ENCODE measurements around the gene ZNF124.

ZNF124 gene

DNA sequence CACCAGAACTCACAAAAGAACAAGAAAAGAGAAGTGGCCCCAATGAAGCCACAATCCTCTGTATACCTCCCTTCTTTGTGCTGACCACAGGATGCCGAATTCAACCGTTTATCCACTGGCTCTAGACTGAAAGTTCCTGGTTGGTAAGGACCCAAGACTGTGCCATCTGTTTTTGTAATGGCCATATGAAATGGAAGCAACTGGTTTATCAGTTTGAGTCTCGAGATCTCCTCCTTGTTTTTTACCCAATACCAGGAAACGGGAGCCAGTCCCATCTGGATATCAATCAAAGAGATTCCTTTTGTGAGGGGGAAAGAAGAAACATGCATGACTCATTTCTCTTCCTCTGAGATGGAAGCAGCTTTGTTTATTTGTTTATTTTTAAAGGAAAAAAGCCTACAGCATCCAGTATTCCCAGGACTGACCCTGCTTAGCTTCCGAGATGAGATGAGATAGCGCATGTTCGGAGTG lies 32.4 kb upstream of the ZNF124 start:
- Histone ChIP-seq H3K27me3 (ENCODE audit: insufficient read depth, low read length) (no peaks in the 10 kb centered on the region), H3K4me1 (ENCODE audit: insufficient read depth, low read length) (peaks cover 5% of the 10 kb centered on the region; the same call in 1 of the 2 replicates), H3K9me3 (ENCODE audit: insufficient read depth, low read depth, low read length) (no peaks in the 10 kb centered on the region), H3K27ac (ENCODE audit: low read depth, low read length) (no peak overlapping the region), H3K36me3 (ENCODE audit: insufficient read depth, low read length) (peaks cover 12% of the 10 kb centered on the region), H3K9ac (ENCODE audit: low read depth, low read length) (no peak overlapping the region), H3K4me3 (ENCODE audit: low read length) (no peak overlapping the region)
- WGBS = 89% methylated on average over 5 of the region's 7 CpGs

GRCh38 chr1:247198781-247199180 lies 27.0 kb upstream of the ZNF124 start:
- peaks cover 54% of the 10 kb centered on the region for H3K36me3 ChIP-seq (ENCODE audit: insufficient read depth, low read length)
- no peak overlapping the region for H3K4me3 ChIP-seq (ENCODE audit: low read length)
- H3K9ac ChIP-seq (ENCODE audit: low read depth, low read length) = no peak overlapping the region
- WGBS = 82% methylated on average over 3 of the region's 3 CpGs
- H3K27me3 ChIP-seq (ENCODE audit: insufficient read depth, low read length) = no peaks in the 10 kb centered on the region
- peaks cover 12% of the 10 kb centered on the region; the same call in 1 of the 2 replicates for H3K9me3 ChIP-seq (ENCODE audit: insufficient read depth, low read depth, low read length)
- H3K4me1 ChIP-seq (ENCODE audit: insufficient read depth, low read length) = no peaks in the 10 kb centered on the region; the same call in 1 of the 2 replicates
- no peak overlapping the region for H3K27ac ChIP-seq (ENCODE audit: low read depth, low read length)

GRCh38 chr1:247193958-247194357 lies 22.1 kb upstream of the ZNF124 start:
- Histone ChIP-seq H3K36me3 (ENCODE audit: insufficient read depth, low read length) (peaks cover 82% of the 10 kb centered on the region), H3K27ac (ENCODE audit: low read depth, low read length) (no peak overlapping the region), H3K27me3 (ENCODE audit: insufficient read depth, low read length) (no peaks in the 10 kb centered on the region), H3K4me3 (ENCODE audit: low read length) (no peak overlapping the region), H3K9me3 (ENCODE audit: insufficient read depth, low read depth, low read length) (peaks cover 53% of the 10 kb centered on the region), H3K4me1 (ENCODE audit: insufficient read depth, low read length) (no peaks in the 10 kb centered on the region), H3K9ac (ENCODE audit: low read depth, low read length) (no peak overlapping the region)

DNA sequence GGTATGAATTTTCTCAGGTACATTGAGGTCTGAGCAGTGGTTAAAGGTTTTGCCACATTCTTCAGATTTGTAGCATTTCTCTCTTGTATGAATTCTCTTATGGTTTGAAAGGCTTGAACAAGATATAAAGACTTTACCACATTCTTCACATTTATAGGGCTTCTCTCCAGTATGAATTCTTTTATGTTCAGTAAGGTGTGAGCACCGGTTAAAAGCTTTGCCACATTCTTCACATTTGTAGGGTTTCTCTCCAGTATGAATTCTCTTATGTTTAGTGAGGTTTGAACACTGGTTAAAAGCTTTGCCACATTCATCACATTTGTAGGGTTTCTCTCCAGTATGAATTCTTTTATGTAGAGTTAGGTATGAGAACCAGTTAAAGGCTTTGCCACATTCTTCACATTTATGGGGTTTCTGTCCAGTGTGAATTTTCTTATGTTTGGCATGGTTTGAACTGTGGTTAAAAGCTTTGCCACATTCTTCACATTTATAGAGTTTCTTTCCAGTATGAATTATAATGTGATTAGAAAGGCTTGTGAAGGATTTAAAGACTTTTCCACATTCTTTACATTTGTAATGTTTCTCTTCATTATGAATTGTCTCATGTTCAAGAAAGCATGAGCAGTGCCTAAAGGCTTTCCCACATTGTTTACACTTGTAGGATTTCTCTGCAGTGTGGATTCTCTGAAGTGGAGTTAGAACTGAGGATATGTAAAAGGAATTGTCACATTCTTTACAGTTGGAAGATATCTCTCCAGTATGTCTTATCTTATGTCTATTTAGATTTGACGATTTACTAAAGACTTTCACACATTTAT lies 18.4 kb upstream of the ZNF124 start:
- no peak overlapping the region for H3K9ac ChIP-seq (ENCODE audit: low read depth, low read length)
- peaks cover 57% of the 10 kb centered on the region for H3K9me3 ChIP-seq (ENCODE audit: insufficient read depth, low read depth, low read length)
- 100% methylated on average over 1 of the region's 2 CpGs for WGBS
- no peaks in the 10 kb centered on the region for H3K4me1 ChIP-seq (ENCODE audit: insufficient read depth, low read length)
- no peaks in the 10 kb centered on the region for H3K27me3 ChIP-seq (ENCODE audit: insufficient read depth, low read length)
- no peak overlapping the region for H3K4me3 ChIP-seq (ENCODE audit: low read length)
- H3K36me3 ChIP-seq (ENCODE audit: insufficient read depth, low read length) = peaks cover 46% of the 10 kb centered on the region
- H3K27ac ChIP-seq (ENCODE audit: low read depth, low read length) = no peak overlapping the region

DNA sequence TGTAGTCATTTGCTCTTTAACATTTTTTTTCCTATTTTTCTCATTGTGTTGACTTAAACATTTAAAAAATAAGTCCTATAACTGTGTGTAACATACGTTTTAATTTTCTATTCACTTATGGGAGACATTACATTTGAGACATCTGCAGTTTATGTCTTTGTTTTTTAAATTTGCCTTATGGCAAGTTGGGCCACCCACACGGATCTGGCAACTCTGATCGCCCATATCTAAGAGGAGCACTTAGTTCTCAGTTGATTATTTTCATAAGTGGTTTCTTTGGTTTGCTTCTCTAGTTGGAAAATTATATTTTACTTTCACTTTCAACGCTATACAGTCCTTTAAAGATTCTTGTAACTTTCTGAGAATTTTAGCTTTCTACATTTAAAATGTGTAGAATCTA lies 13.8 kb upstream of the ZNF124 start:
- Histone ChIP-seq H3K4me3 (ENCODE audit: low read length) (no peak overlapping the region), H3K9ac (ENCODE audit: low read depth, low read length) (no peak overlapping the region), H3K4me1 (ENCODE audit: insufficient read depth, low read length) (no peaks in the 10 kb centered on the region), H3K27ac (ENCODE audit: low read depth, low read length) (no peak overlapping the region), H3K36me3 (ENCODE audit: insufficient read depth, low read length) (peaks cover 15% of the 10 kb centered on the region), H3K9me3 (ENCODE audit: insufficient read depth, low read depth, low read length) (peaks cover 23% of the 10 kb centered on the region), H3K27me3 (ENCODE audit: insufficient read depth, low read length) (no peaks in the 10 kb centered on the region)
- WGBS = 97% methylated on average over 3 of the region's 4 CpGs

DNA sequence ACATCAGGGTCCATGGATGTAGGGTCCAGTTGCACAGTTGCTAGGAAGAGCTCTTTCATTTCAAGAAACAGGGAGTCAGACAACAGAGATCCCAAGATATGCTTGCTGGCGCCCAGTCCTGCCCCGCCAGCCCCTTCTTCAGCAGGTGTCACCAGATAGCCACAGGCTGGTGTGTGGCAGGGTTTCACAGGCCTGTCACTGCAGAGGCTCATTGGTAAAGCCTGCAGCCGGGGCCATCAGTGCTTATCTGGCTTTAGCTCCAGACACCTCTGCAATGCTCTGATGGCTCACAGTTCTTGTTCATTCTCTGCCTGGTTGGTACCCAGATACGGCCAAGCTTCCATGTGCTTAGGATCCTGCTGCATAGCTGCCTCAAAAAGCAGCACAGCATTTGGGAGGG lies 12.4 kb upstream of the ZNF124 start:
- no peak overlapping the region for H3K27ac ChIP-seq (ENCODE audit: low read depth, low read length)
- no peaks in the 10 kb centered on the region for H3K27me3 ChIP-seq (ENCODE audit: insufficient read depth, low read length)
- peaks cover 9% of the 10 kb centered on the region; the same call in 1 of the 2 replicates for H3K9me3 ChIP-seq (ENCODE audit: insufficient read depth, low read depth, low read length)
- WGBS = 92% methylated on average over 4 of the region's 4 CpGs
- H3K36me3 ChIP-seq (ENCODE audit: insufficient read depth, low read length) = peaks cover under 1% of the 10 kb centered on the region; the same call in 1 of the 2 replicates
- no peak overlapping the region for H3K4me3 ChIP-seq (ENCODE audit: low read length)
- H3K4me1 ChIP-seq (ENCODE audit: insufficient read depth, low read length) = no peaks in the 10 kb centered on the region
- no peak overlapping the region for H3K9ac ChIP-seq (ENCODE audit: low read depth, low read length)

DNA sequence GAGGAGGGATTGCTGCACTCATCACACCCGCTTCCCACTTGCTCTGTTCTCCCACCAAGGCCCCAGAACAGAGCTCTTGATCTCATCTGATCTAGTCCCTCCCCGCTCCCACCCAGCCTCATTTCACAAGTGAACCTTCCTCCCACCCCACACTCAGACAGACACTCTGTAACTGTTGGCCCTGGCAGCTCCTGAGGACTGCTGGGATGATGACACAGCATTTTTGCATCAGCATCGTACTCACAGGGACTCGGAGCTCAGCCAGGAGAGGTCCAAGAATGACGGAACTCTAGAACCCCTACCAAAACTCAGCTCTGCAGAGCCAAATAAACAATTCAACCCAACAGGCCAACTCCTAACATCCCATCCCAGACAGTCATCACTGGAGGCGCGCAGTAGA lies 11.2 kb upstream of the ZNF124 start:
- Histone ChIP-seq H3K27me3 (ENCODE audit: insufficient read depth, low read length) (no peaks in the 10 kb centered on the region), H3K36me3 (ENCODE audit: insufficient read depth, low read length) (no peaks in the 10 kb centered on the region; the same call in 1 of the 2 replicates), H3K4me3 (ENCODE audit: low read length) (no peak overlapping the region), H3K27ac (ENCODE audit: low read depth, low read length) (no peak overlapping the region), H3K4me1 (ENCODE audit: insufficient read depth, low read length) (no peaks in the 10 kb centered on the region), H3K9ac (ENCODE audit: low read depth, low read length) (no peak overlapping the region), H3K9me3 (ENCODE audit: insufficient read depth, low read depth, low read length) (peaks cover 7% of the 10 kb centered on the region; the same call in 1 of the 2 replicates)
- WGBS = 89% methylated on average over 7 of the region's 7 CpGs

GRCh38 chr1:247180581-247180980 lies 8.8 kb upstream of the ZNF124 start:
- no peak overlapping the region for H3K9ac ChIP-seq (ENCODE audit: low read depth, low read length)
- H3K4me3 ChIP-seq (ENCODE audit: low read length) = no peak overlapping the region
- H3K36me3 ChIP-seq (ENCODE audit: insufficient read depth, low read length) = no peaks in the 10 kb centered on the region
- H3K27me3 ChIP-seq (ENCODE audit: insufficient read depth, low read length) = no peaks in the 10 kb centered on the region
- no peaks in the 10 kb centered on the region for H3K4me1 ChIP-seq (ENCODE audit: insufficient read depth, low read length)
- H3K27ac ChIP-seq (ENCODE audit: low read depth, low read length) = no peak overlapping the region
- 94% methylated on average over 5 of the region's 5 CpGs for WGBS
- H3K9me3 ChIP-seq (ENCODE audit: insufficient read depth, low read depth, low read length) = no peaks in the 10 kb centered on the region

- Histone ChIP-seq H3K27ac (ENCODE audit: low read depth, low read length) (no peak overlapping the region), H3K4me3 (ENCODE audit: low read length) (no peak overlapping the region), H3K27me3 (ENCODE audit: insufficient read depth, low read length) (peaks cover 3% of the 10 kb centered on the region; the same call in 1 of the 2 replicates), H3K9me3 (ENCODE audit: insufficient read depth, low read depth, low read length) (no peaks in the 10 kb centered on the region), H3K36me3 (ENCODE audit: insufficient read depth, low read length) (no peaks in the 10 kb centered on the region), H3K9ac (ENCODE audit: low read depth, low read length) (no peak overlapping the region), H3K4me1 (ENCODE audit: insufficient read depth, low read length) (no peaks in the 10 kb centered on the region)
Measured at GRCh38 chr1:247177755-247178154, 5.9 kb upstream of the ZNF124 start.

DNA sequence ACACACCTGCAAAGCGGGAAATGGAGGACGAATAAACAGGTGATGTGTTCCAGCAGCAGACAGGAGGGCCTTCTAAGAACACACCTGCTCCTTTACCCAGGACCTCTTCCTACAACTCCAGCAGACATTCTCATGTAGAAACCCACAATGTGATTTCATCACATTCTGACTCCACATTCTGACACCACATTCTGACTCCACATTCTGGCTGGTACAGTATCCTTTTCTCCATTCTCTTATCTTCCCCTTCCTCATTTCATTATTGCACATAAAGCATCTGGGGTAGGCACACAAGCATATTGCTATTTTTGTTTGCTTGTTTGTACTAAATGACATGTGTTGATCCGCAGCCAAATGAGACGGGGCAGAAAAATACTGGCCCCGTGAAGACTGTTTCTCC lies 3.6 kb upstream of the ZNF124 start:
- WGBS = 96% methylated on average over 5 of the region's 5 CpGs
- no peaks in the 10 kb centered on the region for H3K4me1 ChIP-seq (ENCODE audit: insufficient read depth, low read length)
- no peak overlapping the region for H3K27ac ChIP-seq (ENCODE audit: low read depth, low read length)
- H3K9me3 ChIP-seq (ENCODE audit: insufficient read depth, low read depth, low read length) = no peaks in the 10 kb centered on the region
- H3K4me3 ChIP-seq (ENCODE audit: low read length) = no peak overlapping the region
- H3K36me3 ChIP-seq (ENCODE audit: insufficient read depth, low read length) = no peaks in the 10 kb centered on the region
- peaks cover 3% of the 10 kb centered on the region; the same call in 1 of the 2 replicates for H3K27me3 ChIP-seq (ENCODE audit: insufficient read depth, low read length)
- no peak overlapping the region for H3K9ac ChIP-seq (ENCODE audit: low read depth, low read length)

DNA sequence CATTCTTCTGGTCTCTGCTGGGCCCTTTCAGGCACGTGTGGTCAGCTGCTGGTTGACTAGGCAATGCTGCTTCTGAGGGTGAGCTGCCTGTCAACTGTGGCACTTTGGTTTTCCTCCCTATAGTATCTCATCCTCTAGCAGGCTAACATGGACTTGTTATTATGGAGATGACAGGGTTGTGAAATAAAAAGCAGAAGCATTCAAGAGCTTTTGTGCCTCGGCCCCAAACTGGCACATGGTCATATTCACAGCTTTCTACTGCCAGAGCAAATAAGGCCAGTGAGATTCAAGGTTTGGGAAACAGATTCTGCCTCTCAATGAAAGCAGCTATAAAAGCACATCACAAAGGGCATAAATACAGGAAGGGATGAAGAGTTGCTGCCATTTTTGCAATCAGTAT lies 1.6 kb upstream of the ZNF124 start:
- H3K9ac ChIP-seq (ENCODE audit: low read depth, low read length) = no peak overlapping the region
- no peak overlapping the region for H3K27ac ChIP-seq (ENCODE audit: low read depth, low read length)
- peaks cover 3% of the 10 kb centered on the region; the same call in 1 of the 2 replicates for H3K27me3 ChIP-seq (ENCODE audit: insufficient read depth, low read length)
- H3K4me3 ChIP-seq (ENCODE audit: low read length) = no peak overlapping the region
- no peaks in the 10 kb centered on the region for H3K36me3 ChIP-seq (ENCODE audit: insufficient read depth, low read length)
- WGBS = 81% methylated on average over 2 of the region's 2 CpGs
- H3K4me1 ChIP-seq (ENCODE audit: insufficient read depth, low read length) = no peaks in the 10 kb centered on the region
- no peaks in the 10 kb centered on the region for H3K9me3 ChIP-seq (ENCODE audit: insufficient read depth, low read depth, low read length)
